Fibroblast of lung (primary cell): ENCODE measurements around the gene ANXA4. TPM values are rescaled to one million over a fixed set of nuclear protein-coding genes. Genes with fewer than 3 reads are reported as not detected.

Source experiments
- DNase-seq, 2 donors: peaks; one replicate each; pipeline versions ENCODE4 v3.0.0 to v3.0.0-alpha.2; 2010; ENCODE audit warnings: low read depth in 2 of 2
- H2AFZ ChIP-seq: 2 replicates; pipeline ENCODE4 v1.5.1; 2012; ENCODE audit warnings: low read length, control low read depth, inconsistent platforms
- H3K27ac ChIP-seq: 2 replicates; pipeline ENCODE4 v1.5.1; 2011; ENCODE audit warnings: low read length, control low read depth; ENCODE audit not compliant: insufficient read depth
- H3K27me3 ChIP-seq: 2 replicates; pipeline ENCODE4 v1.5.1; 2011; ENCODE audit warnings: mild to moderate bottlenecking, low read length; ENCODE audit not compliant: control insufficient read depth, insufficient read depth
- H3K36me3 ChIP-seq: 2 replicates; pipeline ENCODE4 v1.5.1; 2011; ENCODE audit warnings: low read length; ENCODE audit not compliant: control insufficient read depth, insufficient read depth
- H3K4me1 ChIP-seq: 2 replicates; pipeline ENCODE4 v1.5.1; 2011; ENCODE audit warnings: low read length; ENCODE audit not compliant: control insufficient read depth, insufficient read depth; ENCODE audit errors: extremely low read depth
- H3K4me2 ChIP-seq: 2 replicates; pipeline ENCODE4 v1.5.1; 2011; ENCODE audit warnings: low read length, control low read depth; ENCODE audit not compliant: insufficient read depth; ENCODE audit errors: extremely low read depth
- H3K4me3 ChIP-seq, 4 experiments: fragments of 200-600 bp in 1 of 4; sonication (generic) in 1 of 4; replicated peaks in 1 of 4; 2 replicates each; pipeline ENCODE4 v1.5.1; 2011 to 2016; ENCODE audit warnings: low read length in 4 of 4, low read depth in 3 of 4, mild to moderate bottlenecking in 3 of 4, control low read depth in 2 of 4, inconsistent platforms in 1 of 4, mixed read lengths in 1 of 4; ENCODE audit not compliant: insufficient read depth in 1 of 4; ENCODE audit errors: control extremely low read depth in 1 of 4
- H3K79me2 ChIP-seq: 2 replicates; pipeline ENCODE4 v1.5.1; 2012; ENCODE audit warnings: mild to moderate bottlenecking, low read length, inconsistent platforms; ENCODE audit not compliant: control insufficient read depth, insufficient read depth
- H3K9ac ChIP-seq: 2 replicates; pipeline ENCODE4 v1.5.1; 2011; ENCODE audit warnings: mild to moderate bottlenecking, low read length, control low read depth; ENCODE audit not compliant: insufficient read depth
- H3K9me3 ChIP-seq: 2 replicates; pipeline ENCODE4 v1.5.1; 2012; ENCODE audit warnings: low read depth, low read length; ENCODE audit not compliant: control insufficient read depth, insufficient read depth
- H4K20me1 ChIP-seq: 2 replicates; pipeline ENCODE4 v1.5.1; 2011; ENCODE audit warnings: low read length; ENCODE audit not compliant: control insufficient read depth, insufficient read depth; ENCODE audit errors: extremely low read depth
- CTCF ChIP-seq, 2 donors: IDR thresholded peaks in 1 of 2; conservative IDR thresholded peaks in 1 of 2; 1 replicate in 1 of 2; 2 replicates in 1 of 2; pipeline ENCODE4 v1.5.1; 2011 to 2012; ENCODE audit warnings: low read length in 2 of 2, control low read depth in 1 of 2, inconsistent platforms in 1 of 2, low read depth in 1 of 2, mild to moderate bottlenecking in 1 of 2
- EZH2 ChIP-seq: IDR thresholded peaks from 2 replicates; pipeline ENCODE4 v1.5.1; 2012; ENCODE audit warnings: low read length, control low read depth, mild to moderate bottlenecking; ENCODE audit errors: missing control alignments
- polyA plus RNA-seq, 2 donors: library from polyadenylated mRNA; depleted of rRNA in 1 of 2; stranded (reverse) in 1 of 2; unstranded in 1 of 2; fragments of >200 nt; gene quantifications; 2 replicates each; pipeline ENCODE4 v1.2.1, GENCODE V29; 2011 to 2012; ENCODE audit warnings: missing spikeins in 1 of 2
- total RNA-seq: library from RNA; depleted of rRNA; stranded (reverse); fragments of >200 nt; gene quantifications from 2 replicates; pipeline ENCODE4 v1.2.1, GENCODE V29; 2014

The ANXA4 gene
- total and polyA plus RNA-seq, 2 donors (not counting 1 experiment from before 2014, with no cell fraction given), result 98.4 to 114 TPM

GRCh38 chr2:69723791-69724190 lies 18.1 kb upstream of the ANXA4 start:
- no peak overlapping the region for H3K27ac ChIP-seq
- no peak for TF ChIP-seq EZH2
- no peak for TF ChIP-seq CTCF (conservative IDR thresholded peaks at IDR 0.05 in 1 of 2, IDR thresholded peaks at IDR 0.05 in 1 of 2; ENCODE audit: low read depth in 1 of 2, low read length in 2 of 2)
- DNase-seq, result no peak
- no peak overlapping the region for H3K9ac ChIP-seq
- H3K4me3 ChIP-seq, result no peak overlapping the region
- H3K9me3 ChIP-seq, result no peaks in the 10 kb centered on the region
- H4K20me1 ChIP-seq, result no peaks in the 10 kb centered on the region
- H3K4me1 ChIP-seq, result no peaks in the 10 kb centered on the region
- H3K4me2 ChIP-seq, result no peak overlapping the region
- no peaks in the 10 kb centered on the region for H3K79me2 ChIP-seq
- no peaks in the 10 kb centered on the region for H3K27me3 ChIP-seq
- H2AFZ ChIP-seq, result no peak overlapping the region
- no peaks in the 10 kb centered on the region for H3K36me3 ChIP-seq

DNA sequence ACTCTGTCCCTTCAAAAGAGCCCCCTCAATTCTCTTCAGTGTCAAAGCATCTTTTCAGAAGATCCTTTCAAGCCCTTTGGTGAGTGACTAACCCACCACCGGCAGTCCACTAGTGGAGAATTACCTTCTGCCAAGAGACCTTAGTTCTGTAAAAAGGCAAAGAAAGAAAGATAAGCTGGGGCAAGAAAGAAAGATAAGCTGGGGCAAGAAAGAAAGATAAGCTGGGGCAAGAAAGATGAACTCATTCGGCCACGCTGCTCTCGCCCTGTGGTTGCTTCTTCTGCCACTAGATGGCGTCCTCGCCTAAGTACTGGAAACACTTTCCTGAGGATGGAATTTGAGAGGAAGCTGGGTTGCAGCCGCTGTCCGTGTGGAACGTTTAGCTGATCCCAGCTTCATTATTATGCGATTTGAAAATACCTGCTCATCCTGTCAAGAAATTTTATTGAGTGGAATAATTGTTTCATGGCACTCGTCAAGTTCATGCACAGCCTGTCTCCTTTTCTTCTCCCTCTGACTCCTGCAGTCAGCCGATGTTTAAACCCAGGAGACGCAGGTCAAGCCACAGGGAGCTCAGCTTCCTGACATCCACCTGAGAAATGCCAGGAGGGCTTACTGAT lies 17.3 kb upstream of the ANXA4 start:
- Histone ChIP-seq H3K4me1 (no peaks in the 10 kb centered on the region), H4K20me1 (no peaks in the 10 kb centered on the region), H3K27me3 (no peaks in the 10 kb centered on the region), H3K4me3 (peak overlapping the region in 3 of 4 experiments; percentile 29 to 53 (median 44)), H3K79me2 (no peaks in the 10 kb centered on the region), H3K36me3 (no peaks in the 10 kb centered on the region), H3K9ac (no peak overlapping the region), H2AFZ (peak overlapping the region; percentile 93), H3K27ac (no peak overlapping the region), H3K4me2 (peak overlapping the region; percentile 93), H3K9me3 (no peaks in the 10 kb centered on the region)
- peak; percentile 53 to 79 for DNase-seq
- peak; percentile 86 to 88 for TF ChIP-seq CTCF (conservative IDR thresholded peaks at IDR 0.05 in 1 of 2, IDR thresholded peaks at IDR 0.05 in 1 of 2; ENCODE audit: low read depth in 1 of 2, low read length in 2 of 2)
- no peak for TF ChIP-seq EZH2

- no peak for TF ChIP-seq EZH2
- TF ChIP-seq CTCF (conservative IDR thresholded peaks at IDR 0.05 in 1 of 2, IDR thresholded peaks at IDR 0.05 in 1 of 2; ENCODE audit: low read depth in 1 of 2, low read length in 2 of 2), result no peak
- no peaks in the 10 kb centered on the region for H3K79me2 ChIP-seq
- no peaks in the 10 kb centered on the region for H3K4me1 ChIP-seq
- no peaks in the 10 kb centered on the region for H4K20me1 ChIP-seq
- no peak overlapping the region for H3K4me3 ChIP-seq
- H3K9ac ChIP-seq, result no peak overlapping the region
- H3K9me3 ChIP-seq, result no peaks in the 10 kb centered on the region
- H3K36me3 ChIP-seq, result no peaks in the 10 kb centered on the region
- H2AFZ ChIP-seq, result peak overlapping the region; percentile 24
- no peak overlapping the region for H3K27ac ChIP-seq
- DNase-seq, result no peak
- H3K4me2 ChIP-seq, result no peak overlapping the region
- H3K27me3 ChIP-seq, result no peaks in the 10 kb centered on the region
Measured at GRCh38 chr2:69725706-69726360, 16.1 kb upstream of the ANXA4 start.
